KOPT-K1 (cell line): ENCODE results near the gene C19orf25.

Source experiments
- H3K27ac ChIP-seq: fragments of 200-600 bp; sonication (generic); 2 replicates; pipeline ENCODE4 v1.5.1; 2016; ENCODE audit warnings: antibody characterized with exemption, mild to moderate bottlenecking, low read depth, low read length; ENCODE audit not compliant: poor library complexity, severe bottlenecking
- H3K36me3 ChIP-seq: fragments of 200-600 bp; sonication (generic); 2 replicates; pipeline ENCODE4 v1.5.1; 2017; ENCODE audit warnings: antibody characterized with exemption, mild to moderate bottlenecking, low read length, moderate library complexity; ENCODE audit not compliant: insufficient read depth
- H3K9me3 ChIP-seq: fragments of 200-600 bp; sonication (generic); 2 replicates; pipeline ENCODE4 v1.5.1; 2017; ENCODE audit warnings: antibody characterized with exemption, low read length, mild to moderate bottlenecking; ENCODE audit not compliant: insufficient read depth, poor library complexity, severe bottlenecking

C19orf25 gene

GRCh38 chr19:1469255-1470054 lies 9.6 kb downstream of the C19orf25 start:
- no peaks in the 10 kb centered on the region for H3K9me3 ChIP-seq
- peaks cover 3% of the 10 kb centered on the region; the same call in 1 of the 2 replicates for H3K36me3 ChIP-seq
- H3K27ac ChIP-seq = no peak overlapping the region

- no peaks in the 10 kb centered on the region for H3K36me3 ChIP-seq
- H3K27ac ChIP-seq = no peak overlapping the region
- no peaks in the 10 kb centered on the region for H3K9me3 ChIP-seq
Measured at GRCh38 chr19:1468821-1469254, 10.2 kb downstream of the C19orf25 start.

GRCh38 chr19:1468274-1468820 lies 10.7 kb downstream of the C19orf25 start:
- Histone ChIP-seq H3K27ac (no peak overlapping the region), H3K36me3 (no peaks in the 10 kb centered on the region), H3K9me3 (no peaks in the 10 kb centered on the region)

- H3K36me3 ChIP-seq = no peaks in the 10 kb centered on the region
- no peak overlapping the region for H3K27ac ChIP-seq
- H3K9me3 ChIP-seq = no peaks in the 10 kb centered on the region
Measured at GRCh38 chr19:1467490-1468273, 11.3 kb downstream of the C19orf25 start.

- Histone ChIP-seq H3K27ac (no peak overlapping the region), H3K36me3 (no peaks in the 10 kb centered on the region), H3K9me3 (no peaks in the 10 kb centered on the region)
Measured at GRCh38 chr19:1467215-1467489, 11.9 kb downstream of the C19orf25 start.

GRCh38 chr19:1466461-1467214 lies 12.4 kb downstream of the C19orf25 start:
- Histone ChIP-seq H3K9me3 (no peaks in the 10 kb centered on the region), H3K36me3 (no peaks in the 10 kb centered on the region), H3K27ac (no peak overlapping the region)

GRCh38 chr19:1466018-1466460 lies 13.0 kb downstream of the C19orf25 start:
- Histone ChIP-seq H3K27ac (no peak overlapping the region), H3K36me3 (no peaks in the 10 kb centered on the region), H3K9me3 (no peaks in the 10 kb centered on the region)

- H3K36me3 ChIP-seq = no peaks in the 10 kb centered on the region
- H3K9me3 ChIP-seq = no peaks in the 10 kb centered on the region
- no peak overlapping the region for H3K27ac ChIP-seq
Measured at GRCh38 chr19:1465191-1466016, 13.6 kb downstream of the C19orf25 start.

GRCh38 chr19:1461862-1462261 lies 17.2 kb downstream of the C19orf25 start:
- no peak overlapping the region for H3K27ac ChIP-seq
- H3K9me3 ChIP-seq = no peaks in the 10 kb centered on the region
- no peaks in the 10 kb centered on the region for H3K36me3 ChIP-seq

- H3K36me3 ChIP-seq = no peaks in the 10 kb centered on the region
- no peak overlapping the region for H3K27ac ChIP-seq
- no peaks in the 10 kb centered on the region for H3K9me3 ChIP-seq
Measured at GRCh38 chr19:1460033-1460995, 18.7 kb downstream of the C19orf25 start.

GRCh38 chr19:1459479-1459878 lies 19.5 kb downstream of the C19orf25 start:
- H3K27ac ChIP-seq = no peak overlapping the region
- H3K36me3 ChIP-seq = no peaks in the 10 kb centered on the region
- no peaks in the 10 kb centered on the region for H3K9me3 ChIP-seq

- H3K27ac ChIP-seq = no peak overlapping the region
- H3K9me3 ChIP-seq = no peaks in the 10 kb centered on the region
- no peaks in the 10 kb centered on the region for H3K36me3 ChIP-seq
Measured at GRCh38 chr19:1457892-1458291, 21.1 kb downstream of the C19orf25 start.

- no peaks in the 10 kb centered on the region for H3K36me3 ChIP-seq
- H3K27ac ChIP-seq = no peak overlapping the region
- H3K9me3 ChIP-seq = no peaks in the 10 kb centered on the region
Measured at GRCh38 chr19:1457031-1457739, 21.8 kb downstream of the C19orf25 start.
